ENCODE results near the gene ANKRD49.

The ANKRD49 gene

DNA sequence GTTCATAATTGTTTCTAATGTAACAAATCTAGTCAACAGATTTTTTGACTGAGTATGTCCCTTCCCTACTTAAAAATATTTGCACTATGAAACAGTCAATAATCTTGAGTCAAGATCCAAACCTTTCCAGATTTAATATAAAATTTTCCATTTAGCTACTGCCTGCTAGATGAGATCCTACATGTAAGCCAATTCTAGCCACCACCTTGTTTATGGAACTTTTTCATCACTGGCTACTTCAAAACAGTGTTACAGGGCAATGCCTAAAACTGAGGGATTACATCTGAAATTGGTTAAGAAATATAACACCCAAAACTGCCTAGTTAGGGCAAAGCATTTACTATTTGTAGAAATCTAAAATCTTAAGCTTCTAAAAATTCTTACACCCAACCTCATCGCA, 39.4 kb downstream of the ANKRD49 start:
- H3K9me2 ChIP-seq (ENCODE audit: low read depth, low read length): no peaks in the 10 kb centered on the region
- H3K9ac ChIP-seq (ENCODE audit: low read length): no peak overlapping the region
- no peaks in the 10 kb centered on the region for H3K27me3 ChIP-seq (ENCODE audit: insufficient read depth, low read length)
- no peaks in the 10 kb centered on the region for H3K9me3 ChIP-seq (ENCODE audit: low read length)
- H2AFZ ChIP-seq (ENCODE audit: low read length): no peak overlapping the region
- no peak overlapping the region for H3K4me2 ChIP-seq (ENCODE audit: low read length)
- no peaks in the 10 kb centered on the region for H4K20me1 ChIP-seq (ENCODE audit: insufficient read depth, low read length)
- no peaks in the 10 kb centered on the region for H3K4me1 ChIP-seq (ENCODE audit: insufficient read depth, low read length, severe bottlenecking)
- no peaks in the 10 kb centered on the region for H3K36me3 ChIP-seq (ENCODE audit: insufficient read depth, low read length)
- TF ChIP-seq CTCF (IDR thresholded peaks at IDR 0.05; ENCODE audit: low read length): no peak
- H3K79me2 ChIP-seq (ENCODE audit: insufficient read depth, low read length): no peaks in the 10 kb centered on the region
- no peak overlapping the region for H3K27ac ChIP-seq (ENCODE audit: low read depth, low read length, poor library complexity, severe bottlenecking)
- H3F3A ChIP-seq (ENCODE audit: insufficient read depth, low read length): no peaks in the 10 kb centered on the region
- no peak overlapping the region for H3K4me3 ChIP-seq (ENCODE audit: low read depth, low read length, poor library complexity, severe bottlenecking)

DNA sequence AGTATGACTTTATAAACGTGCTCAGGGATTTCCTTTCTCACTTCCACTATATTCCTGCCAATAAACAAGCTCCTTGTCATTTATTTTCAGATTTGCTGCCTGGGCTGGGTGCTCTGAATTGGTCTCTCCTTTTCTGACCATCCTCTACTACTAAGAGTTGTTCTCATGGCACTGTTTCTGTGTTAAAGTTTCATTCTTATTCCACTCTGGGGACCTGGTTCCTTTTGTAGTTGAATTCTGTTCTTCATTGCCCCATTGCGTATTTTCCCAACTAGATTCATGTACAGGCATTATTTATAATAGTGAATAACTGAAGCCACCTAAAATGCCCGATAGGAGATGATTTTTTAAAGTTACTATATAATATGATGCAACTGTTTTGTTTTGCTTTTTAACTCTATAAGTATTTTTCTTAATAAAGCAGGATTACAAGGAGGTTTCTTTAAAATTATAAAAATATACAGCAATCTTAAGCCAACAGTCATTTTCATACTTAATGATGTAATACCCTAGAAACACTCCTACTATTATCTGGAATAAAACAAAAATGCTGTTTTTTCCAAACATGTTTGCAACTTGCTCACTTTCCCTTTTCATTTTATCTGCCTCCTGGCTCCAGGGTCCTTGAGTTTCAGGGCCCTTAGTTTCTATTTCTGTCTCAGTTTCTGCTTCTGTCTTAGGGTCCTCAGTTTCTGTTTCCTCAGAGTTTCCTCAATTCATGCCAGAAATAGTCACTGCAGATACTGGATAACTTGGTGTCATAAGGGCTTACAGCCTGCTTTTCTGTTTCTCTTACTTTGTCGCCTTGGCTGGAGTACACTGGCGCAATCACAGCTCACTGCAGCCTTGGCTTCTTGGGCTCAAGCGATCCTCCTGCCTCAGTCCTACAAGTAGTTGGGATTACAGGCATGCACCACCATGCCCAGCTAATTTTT, 40.2 kb downstream of the ANKRD49 start:
- no peaks in the 10 kb centered on the region for H3K27me3 ChIP-seq (ENCODE audit: insufficient read depth, low read length)
- no peaks in the 10 kb centered on the region for H3K4me1 ChIP-seq (ENCODE audit: insufficient read depth, low read length, severe bottlenecking)
- H4K20me1 ChIP-seq (ENCODE audit: insufficient read depth, low read length): no peaks in the 10 kb centered on the region
- TF ChIP-seq CTCF (IDR thresholded peaks at IDR 0.05; ENCODE audit: low read length) (no peak), EZH2 (IDR thresholded peaks at IDR 0.05; ENCODE audit: borderline replicate concordance, low read length) (no peak)
- no peak overlapping the region for H3K4me2 ChIP-seq (ENCODE audit: low read length)
- H3K9me3 ChIP-seq (ENCODE audit: low read length): no peaks in the 10 kb centered on the region
- H3K9me2 ChIP-seq (ENCODE audit: low read depth, low read length): no peaks in the 10 kb centered on the region
- no peak overlapping the region for H3K4me3 ChIP-seq (ENCODE audit: low read depth, low read length, poor library complexity, severe bottlenecking)
- no peak overlapping the region for H2AFZ ChIP-seq (ENCODE audit: low read length)
- H3K27ac ChIP-seq (ENCODE audit: low read depth, low read length, poor library complexity, severe bottlenecking): no peak overlapping the region
- H3F3A ChIP-seq (ENCODE audit: insufficient read depth, low read length): no peaks in the 10 kb centered on the region
- no peaks in the 10 kb centered on the region for H3K36me3 ChIP-seq (ENCODE audit: insufficient read depth, low read length)
- no peak overlapping the region for H3K9ac ChIP-seq (ENCODE audit: low read length)
- no peaks in the 10 kb centered on the region for H3K79me2 ChIP-seq (ENCODE audit: insufficient read depth, low read length)

DNA sequence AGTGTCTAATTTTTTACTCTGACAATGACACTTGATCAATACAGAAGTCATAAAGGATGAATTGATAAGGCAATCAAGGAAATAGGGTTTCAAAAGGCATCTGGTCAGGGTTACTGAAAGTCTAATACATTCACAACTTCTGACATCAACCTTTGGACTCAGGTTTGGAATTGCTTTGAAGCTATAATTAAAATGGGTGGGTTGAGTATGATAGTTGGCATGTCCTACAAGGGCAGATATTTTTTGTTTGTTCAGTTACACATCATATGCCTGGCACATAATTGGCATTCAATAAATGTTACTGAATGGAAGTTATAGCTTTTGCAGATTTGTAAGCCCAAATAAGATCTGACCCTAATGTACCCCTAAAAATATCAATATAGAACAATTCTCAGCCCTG, 42.6 kb downstream of the ANKRD49 start:
- H3K4me2 ChIP-seq (ENCODE audit: low read length): no peak overlapping the region
- H3K9ac ChIP-seq (ENCODE audit: low read length): no peak overlapping the region
- H3K9me2 ChIP-seq (ENCODE audit: low read depth, low read length): no peaks in the 10 kb centered on the region
- H2AFZ ChIP-seq (ENCODE audit: low read length): no peak overlapping the region
- TF ChIP-seq CTCF (IDR thresholded peaks at IDR 0.05; ENCODE audit: low read length): no peak
- TF ChIP-seq EZH2 (IDR thresholded peaks at IDR 0.05; ENCODE audit: borderline replicate concordance, low read length): no peak
- H3K27ac ChIP-seq (ENCODE audit: low read depth, low read length, poor library complexity, severe bottlenecking): no peak overlapping the region
- no peaks in the 10 kb centered on the region for H4K20me1 ChIP-seq (ENCODE audit: insufficient read depth, low read length)
- H3K9me3 ChIP-seq (ENCODE audit: low read length): no peaks in the 10 kb centered on the region
- no peaks in the 10 kb centered on the region for H3K27me3 ChIP-seq (ENCODE audit: insufficient read depth, low read length)
- no peak overlapping the region for H3K4me3 ChIP-seq (ENCODE audit: low read depth, low read length, poor library complexity, severe bottlenecking)
- no peaks in the 10 kb centered on the region for H3F3A ChIP-seq (ENCODE audit: insufficient read depth, low read length)
- no peaks in the 10 kb centered on the region for H3K79me2 ChIP-seq (ENCODE audit: insufficient read depth, low read length)
- no peaks in the 10 kb centered on the region for H3K36me3 ChIP-seq (ENCODE audit: insufficient read depth, low read length)
- H3K4me1 ChIP-seq (ENCODE audit: insufficient read depth, low read length, severe bottlenecking): no peaks in the 10 kb centered on the region

Measured in OCI-LY1 (cell line).